Astrocyte of the cerebellum (primary cell): Measurements from ENCODE around the gene SMOC2.

Experiments used
- DNase-seq: peaks from one replicate; pipeline ENCODE4 v3.0.0-alpha.2; 2011; ENCODE audit warnings: low read depth
- H3K4me3 ChIP-seq: 2 replicates; pipeline ENCODE4 v1.5.1; 2011; ENCODE audit warnings: mild to moderate bottlenecking, low read depth, low read length, moderate library complexity
- CTCF ChIP-seq: IDR thresholded peaks from 2 replicates; pipeline ENCODE4 v1.5.1; 2012; ENCODE audit warnings: low read length, low read depth, moderate library complexity, mild to moderate bottlenecking; ENCODE audit errors: missing control alignments
- in situ Hi-C: cut with HindIII; loops from 2 replicates; pipeline ENCODE4 v1.10.0; 2017; ENCODE audit warnings: low sequenced_read_pairs

SMOC2 gene

GRCh38 chr6:168616816-168617765 is 176.1 kb downstream of the SMOC2 start:
- TF ChIP-seq CTCF, result no peak
- no peak for DNase-seq
- in situ Hi-C loops, result loop anchor here (5.0 kb wide), 1 partner anchor 60 kb away; no protein-coding TSS in a partner anchor
- no peak overlapping the region for H3K4me3 ChIP-seq

GRCh38 chr6:168618546-168619315 is 177.7 kb downstream of the SMOC2 start:
- TF ChIP-seq CTCF, result no peak
- in situ Hi-C loops, result loop anchor here (5.0 kb wide), 1 partner anchor 61 kb away; no protein-coding TSS in a partner anchor
- H3K4me3 ChIP-seq, result no peak overlapping the region
- no peak for DNase-seq

GRCh38 chr6:168619560-168620314 is 178.8 kb downstream of the SMOC2 start:
- no peak overlapping the region for H3K4me3 ChIP-seq
- no peak for DNase-seq

GRCh38 chr6:168620578-168620977 is 179.6 kb downstream of the SMOC2 start:
- in situ Hi-C loops, result no loop called here
- DNase-seq, result no peak
- no peak overlapping the region for H3K4me3 ChIP-seq
- TF ChIP-seq CTCF, result no peak

More at GRCh38 chr6:168619560-168620314, 178.8 kb downstream of the SMOC2 start:
- in situ Hi-C loops, result loop anchor here (5.0 kb wide), 1 partner anchor 62 kb away; no protein-coding TSS in a partner anchor
- no peak for TF ChIP-seq CTCF

- in situ Hi-C loops, result no loop called here
- no peak for DNase-seq
These were observed 182.8 kb downstream of the SMOC2 start for GRCh38 chr6:168623736-168624135.

More at GRCh38 chr6:168623736-168624135, 182.8 kb downstream of the SMOC2 start:
- no peak overlapping the region for H3K4me3 ChIP-seq
- no peak for TF ChIP-seq CTCF
